ENCODE data around the gene ZNF608.

Gene ZNF608

GRCh38 chr5:124743602-124744169 lies 2.8 kb downstream of the ZNF608 start:
- no peak for ATAC-seq (ENCODE audit: low read depth)
- Histone ChIP-seq H3K27me3 (ENCODE audit: insufficient read depth, poor library complexity, severe bottlenecking) (peaks cover 9% of the 10 kb centered on the region), H3K27ac (ENCODE audit: poor library complexity, severe bottlenecking) (peak overlapping the region; percentile 68), H3K4me3 (ENCODE audit: severe bottlenecking) (no peak overlapping the region), H3K9me3 (ENCODE audit: severe bottlenecking) (no peaks in the 10 kb centered on the region), H3K4me1 (ENCODE audit: insufficient read depth, poor library complexity, severe bottlenecking) (peaks cover 47% of the 10 kb centered on the region), H3K36me3 (ENCODE audit: low read depth) (no peaks in the 10 kb centered on the region)
- no peak for DNase-seq (ENCODE audit: low spot score)
- no peak for TF ChIP-seq CTCF (IDR thresholded peaks at IDR 0.05; ENCODE audit: poor library complexity, severe bottlenecking)

- Histone ChIP-seq H3K4me3 (ENCODE audit: severe bottlenecking) (no peak overlapping the region), H3K36me3 (ENCODE audit: low read depth) (no peaks in the 10 kb centered on the region), H3K9me3 (ENCODE audit: severe bottlenecking) (no peaks in the 10 kb centered on the region), H3K4me1 (ENCODE audit: insufficient read depth, poor library complexity, severe bottlenecking) (peaks cover 47% of the 10 kb centered on the region), H3K27ac (ENCODE audit: poor library complexity, severe bottlenecking) (peak overlapping the region; percentile 68), H3K27me3 (ENCODE audit: insufficient read depth, poor library complexity, severe bottlenecking) (peaks cover 9% of the 10 kb centered on the region)
- TF ChIP-seq CTCF (IDR thresholded peaks at IDR 0.05; ENCODE audit: poor library complexity, severe bottlenecking), result no peak
- ATAC-seq (ENCODE audit: low read depth) (peak; percentile 92), DNase-seq (ENCODE audit: low spot score) (peak; percentile 81)
These were observed 3.3 kb downstream of the ZNF608 start for GRCh38 chr5:124742983-124743601.

- Histone ChIP-seq H3K27ac (ENCODE audit: poor library complexity, severe bottlenecking) (peak overlapping the region; percentile 68), H3K4me3 (ENCODE audit: severe bottlenecking) (no peak overlapping the region), H3K9me3 (ENCODE audit: severe bottlenecking) (no peaks in the 10 kb centered on the region), H3K36me3 (ENCODE audit: low read depth) (no peaks in the 10 kb centered on the region), H3K27me3 (ENCODE audit: insufficient read depth, poor library complexity, severe bottlenecking) (peaks cover 9% of the 10 kb centered on the region), H3K4me1 (ENCODE audit: insufficient read depth, poor library complexity, severe bottlenecking) (peaks cover 47% of the 10 kb centered on the region)
- no peak for DNase-seq (ENCODE audit: low spot score)
- TF ChIP-seq CTCF (IDR thresholded peaks at IDR 0.05; ENCODE audit: poor library complexity, severe bottlenecking), result no peak
- no peak for ATAC-seq (ENCODE audit: low read depth)
These were observed 3.9 kb downstream of the ZNF608 start for GRCh38 chr5:124742521-124742920.

GRCh38 chr5:124741711-124742496 lies 4.5 kb downstream of the ZNF608 start:
- DNase-seq (ENCODE audit: low spot score) (no peak), ATAC-seq (ENCODE audit: low read depth) (peak; percentile 75)
- no peaks in the 10 kb centered on the region for H3K9me3 ChIP-seq (ENCODE audit: severe bottlenecking)
- H3K27ac ChIP-seq (ENCODE audit: poor library complexity, severe bottlenecking), result peak overlapping the region; percentile 68
- no peak for TF ChIP-seq CTCF (IDR thresholded peaks at IDR 0.05; ENCODE audit: poor library complexity, severe bottlenecking)
- H3K4me3 ChIP-seq (ENCODE audit: severe bottlenecking), result no peak overlapping the region
- H3K4me1 ChIP-seq (ENCODE audit: insufficient read depth, poor library complexity, severe bottlenecking), result peaks cover 47% of the 10 kb centered on the region
- H3K36me3 ChIP-seq (ENCODE audit: low read depth), result no peaks in the 10 kb centered on the region
- H3K27me3 ChIP-seq (ENCODE audit: insufficient read depth, poor library complexity, severe bottlenecking), result peaks cover 9% of the 10 kb centered on the region

Measured in RWPE2 (cell line).